ENCODE results near the gene AMMECR1L. TPM values are rescaled to one million over a fixed set of nuclear protein-coding genes. Genes with fewer than 3 reads are reported as not detected.

Gene AMMECR1L
- total and polyA plus RNA-seq, 2 of the 13 experiments (the other 11 are each of a cell fraction or from before 2014, with no cell fraction given), result 9.1 to 14.2 TPM

DNA sequence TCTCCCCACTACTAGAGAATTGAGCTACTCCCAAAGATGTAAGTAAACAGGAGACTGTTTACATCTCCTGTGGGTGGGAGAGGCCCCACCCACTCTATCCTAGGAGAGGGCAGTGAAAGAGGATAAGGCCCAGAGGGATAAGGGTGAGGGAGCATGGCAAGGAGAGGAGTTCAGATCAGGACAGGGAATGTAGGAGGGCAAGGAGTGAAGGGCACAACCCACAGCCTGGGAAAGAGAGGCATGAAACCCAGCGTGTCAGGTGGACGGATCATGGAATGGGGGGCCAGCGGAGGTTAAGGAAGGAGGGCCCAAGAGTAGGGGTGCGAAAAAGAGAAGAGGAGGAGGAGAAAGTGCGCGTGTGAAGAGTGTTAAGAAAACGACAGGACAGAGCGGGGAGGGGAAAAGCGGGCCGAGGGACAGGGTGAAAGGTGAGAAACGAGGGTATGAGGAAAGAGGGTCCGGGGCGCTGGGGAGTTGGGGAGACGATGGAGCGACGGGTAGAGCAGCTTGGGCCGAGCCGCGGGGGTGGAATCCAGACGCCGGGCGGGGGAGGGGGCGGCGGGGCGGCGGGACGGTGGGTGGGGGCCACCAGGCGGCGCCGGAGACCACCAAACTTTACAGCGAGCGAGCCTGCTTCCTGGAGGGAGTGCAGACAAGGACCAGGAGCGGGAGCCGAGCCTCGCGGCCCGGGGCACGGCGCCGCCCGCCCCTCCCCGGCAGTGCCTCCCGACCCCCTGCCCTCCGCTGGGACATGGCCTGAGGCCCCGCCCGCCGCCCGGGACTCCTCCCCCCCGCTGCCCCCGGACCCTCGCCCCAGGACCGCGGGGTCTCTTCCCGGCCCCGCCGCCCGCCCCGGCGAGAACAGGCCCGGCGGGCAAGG, 655 bp downstream of the AMMECR1L start (continued):
- TF ChIP-seq NONO (IDR thresholded peaks at IDR 0.05) (0 out of 2 replicates have a peak, but pooled peaks have one; percentile 5), NONO (CRISPR knock-in tag; conservative IDR thresholded peaks at IDR 0.05) (0 out of 2 replicates have a peak, but pooled peaks have one; percentile 31), KAT7 (CRISPR knock-in tag; IDR thresholded peaks at IDR 0.05; ENCODE audit: borderline replicate concordance) (peak; percentile 29; the same call in 1 of the 2 replicates), MYC (CRISPR knock-in tag; IDR thresholded peaks at IDR 0.05; ENCODE audit: borderline replicate concordance) (0 out of 2 replicates have a peak, but pooled peaks have one; percentile 12), SIN3A (IDR thresholded peaks at IDR 0.05; ENCODE audit: borderline replicate concordance, low read depth, low read length) (0 out of 2 replicates have a peak, but pooled peaks have one; percentile 51), FOXA3 (CRISPR knock-in tag; IDR thresholded peaks at IDR 0.05) (peak; percentile 68), RBFOX2 (IDR thresholded peaks at IDR 0.05; ENCODE audit: low read depth, low read length) (0 out of 2 replicates have a peak, but pooled peaks have one; percentile 39), KDM5A (IDR thresholded peaks at IDR 0.05; ENCODE audit: borderline replicate concordance, low read length) (0 out of 2 replicates have a peak, but pooled peaks have one; percentile 35), STAG1 (CRISPR knock-in tag; IDR thresholded peaks at IDR 0.05) (peak; percentile 41), ZC3H13 (CRISPR knock-in tag; IDR thresholded peaks at IDR 0.05) (0 out of 2 replicates have a peak, but pooled peaks have one; percentile 29), SP5 (CRISPR knock-in tag; IDR thresholded peaks at IDR 0.05; ENCODE audit: borderline replicate concordance, low read depth) (0 out of 2 replicates have a peak, but pooled peaks have one; percentile 39)
- TF ChIP-seq, protein P1, sequence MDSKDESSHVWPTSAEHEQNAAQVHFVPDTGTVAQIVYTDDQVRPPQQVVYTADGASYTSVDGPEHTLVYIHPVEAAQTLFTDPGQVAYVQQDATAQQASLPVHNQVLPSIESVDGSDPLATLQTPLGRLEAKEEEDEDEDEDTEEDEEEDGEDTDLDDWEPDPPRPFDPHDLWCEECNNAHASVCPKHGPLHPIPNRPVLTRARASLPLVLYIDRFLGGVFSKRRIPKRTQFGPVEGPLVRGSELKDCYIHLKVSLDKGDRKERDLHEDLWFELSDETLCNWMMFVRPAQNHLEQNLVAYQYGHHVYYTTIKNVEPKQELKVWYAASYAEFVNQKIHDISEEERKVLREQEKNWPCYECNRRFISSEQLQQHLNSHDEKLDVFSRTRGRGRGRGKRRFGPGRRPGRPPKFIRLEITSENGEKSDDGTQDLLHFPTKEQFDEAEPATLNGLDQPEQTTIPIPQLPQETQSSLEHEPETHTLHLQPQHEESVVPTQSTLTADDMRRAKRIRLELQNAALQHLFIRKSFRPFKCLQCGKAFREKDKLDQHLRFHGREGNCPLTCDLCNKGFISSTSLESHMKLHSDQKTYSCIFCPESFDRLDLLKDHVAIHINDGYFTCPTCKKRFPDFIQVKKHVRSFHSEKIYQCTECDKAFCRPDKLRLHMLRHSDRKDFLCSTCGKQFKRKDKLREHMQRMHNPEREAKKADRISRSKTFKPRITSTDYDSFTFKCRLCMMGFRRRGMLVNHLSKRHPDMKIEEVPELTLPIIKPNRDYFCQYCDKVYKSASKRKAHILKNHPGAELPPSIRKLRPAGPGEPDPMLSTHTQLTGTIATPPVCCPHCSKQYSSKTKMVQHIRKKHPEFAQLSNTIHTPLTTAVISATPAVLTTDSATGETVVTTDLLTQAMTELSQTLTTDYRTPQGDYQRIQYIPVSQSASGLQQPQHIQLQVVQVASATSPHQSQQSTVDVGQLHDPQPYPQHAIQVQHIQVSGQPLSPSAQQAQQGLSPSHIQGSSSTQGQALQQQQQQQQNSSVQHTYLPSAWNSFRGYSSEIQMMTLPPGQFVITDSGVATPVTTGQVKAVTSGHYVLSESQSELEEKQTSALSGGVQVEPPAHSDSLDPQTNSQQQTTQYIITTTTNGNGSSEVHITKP (CRISPR knock-in tag; IDR thresholded peaks at IDR 0.05; ENCODE audit: low read depth), result 0 out of 2 replicates have a peak, but pooled peaks have one; percentile 32
- TF ChIP-seq, protein P2, sequence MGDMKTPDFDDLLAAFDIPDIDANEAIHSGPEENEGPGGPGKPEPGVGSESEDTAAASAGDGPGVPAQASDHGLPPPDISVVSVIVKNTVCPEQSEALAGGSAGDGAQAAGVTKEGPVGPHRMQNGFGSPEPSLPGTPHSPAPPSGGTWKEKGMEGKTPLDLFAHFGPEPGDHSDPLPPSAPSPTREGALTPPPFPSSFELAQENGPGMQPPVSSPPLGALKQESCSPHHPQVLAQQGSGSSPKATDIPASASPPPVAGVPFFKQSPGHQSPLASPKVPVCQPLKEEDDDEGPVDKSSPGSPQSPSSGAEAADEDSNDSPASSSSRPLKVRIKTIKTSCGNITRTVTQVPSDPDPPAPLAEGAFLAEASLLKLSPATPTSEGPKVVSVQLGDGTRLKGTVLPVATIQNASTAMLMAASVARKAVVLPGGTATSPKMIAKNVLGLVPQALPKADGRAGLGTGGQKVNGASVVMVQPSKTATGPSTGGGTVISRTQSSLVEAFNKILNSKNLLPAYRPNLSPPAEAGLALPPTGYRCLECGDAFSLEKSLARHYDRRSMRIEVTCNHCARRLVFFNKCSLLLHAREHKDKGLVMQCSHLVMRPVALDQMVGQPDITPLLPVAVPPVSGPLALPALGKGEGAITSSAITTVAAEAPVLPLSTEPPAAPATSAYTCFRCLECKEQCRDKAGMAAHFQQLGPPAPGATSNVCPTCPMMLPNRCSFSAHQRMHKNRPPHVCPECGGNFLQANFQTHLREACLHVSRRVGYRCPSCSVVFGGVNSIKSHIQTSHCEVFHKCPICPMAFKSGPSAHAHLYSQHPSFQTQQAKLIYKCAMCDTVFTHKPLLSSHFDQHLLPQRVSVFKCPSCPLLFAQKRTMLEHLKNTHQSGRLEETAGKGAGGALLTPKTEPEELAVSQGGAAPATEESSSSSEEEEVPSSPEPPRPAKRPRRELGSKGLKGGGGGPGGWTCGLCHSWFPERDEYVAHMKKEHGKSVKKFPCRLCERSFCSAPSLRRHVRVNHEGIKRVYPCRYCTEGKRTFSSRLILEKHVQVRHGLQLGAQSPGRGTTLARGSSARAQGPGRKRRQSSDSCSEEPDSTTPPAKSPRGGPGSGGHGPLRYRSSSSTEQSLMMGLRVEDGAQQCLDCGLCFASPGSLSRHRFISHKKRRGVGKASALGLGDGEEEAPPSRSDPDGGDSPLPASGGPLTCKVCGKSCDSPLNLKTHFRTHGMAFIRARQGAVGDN (CRISPR knock-in tag; IDR thresholded peaks at IDR 0.05), result peak; percentile 32
- TF ChIP-seq, protein P3, sequence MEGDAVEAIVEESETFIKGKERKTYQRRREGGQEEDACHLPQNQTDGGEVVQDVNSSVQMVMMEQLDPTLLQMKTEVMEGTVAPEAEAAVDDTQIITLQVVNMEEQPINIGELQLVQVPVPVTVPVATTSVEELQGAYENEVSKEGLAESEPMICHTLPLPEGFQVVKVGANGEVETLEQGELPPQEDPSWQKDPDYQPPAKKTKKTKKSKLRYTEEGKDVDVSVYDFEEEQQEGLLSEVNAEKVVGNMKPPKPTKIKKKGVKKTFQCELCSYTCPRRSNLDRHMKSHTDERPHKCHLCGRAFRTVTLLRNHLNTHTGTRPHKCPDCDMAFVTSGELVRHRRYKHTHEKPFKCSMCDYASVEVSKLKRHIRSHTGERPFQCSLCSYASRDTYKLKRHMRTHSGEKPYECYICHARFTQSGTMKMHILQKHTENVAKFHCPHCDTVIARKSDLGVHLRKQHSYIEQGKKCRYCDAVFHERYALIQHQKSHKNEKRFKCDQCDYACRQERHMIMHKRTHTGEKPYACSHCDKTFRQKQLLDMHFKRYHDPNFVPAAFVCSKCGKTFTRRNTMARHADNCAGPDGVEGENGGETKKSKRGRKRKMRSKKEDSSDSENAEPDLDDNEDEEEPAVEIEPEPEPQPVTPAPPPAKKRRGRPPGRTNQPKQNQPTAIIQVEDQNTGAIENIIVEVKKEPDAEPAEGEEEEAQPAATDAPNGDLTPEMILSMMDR (CRISPR knock-in tag; IDR thresholded peaks at IDR 0.05), result 0 out of 2 replicates have a peak, but pooled peaks have one; percentile 14
- TF ChIP-seq, protein P4, sequence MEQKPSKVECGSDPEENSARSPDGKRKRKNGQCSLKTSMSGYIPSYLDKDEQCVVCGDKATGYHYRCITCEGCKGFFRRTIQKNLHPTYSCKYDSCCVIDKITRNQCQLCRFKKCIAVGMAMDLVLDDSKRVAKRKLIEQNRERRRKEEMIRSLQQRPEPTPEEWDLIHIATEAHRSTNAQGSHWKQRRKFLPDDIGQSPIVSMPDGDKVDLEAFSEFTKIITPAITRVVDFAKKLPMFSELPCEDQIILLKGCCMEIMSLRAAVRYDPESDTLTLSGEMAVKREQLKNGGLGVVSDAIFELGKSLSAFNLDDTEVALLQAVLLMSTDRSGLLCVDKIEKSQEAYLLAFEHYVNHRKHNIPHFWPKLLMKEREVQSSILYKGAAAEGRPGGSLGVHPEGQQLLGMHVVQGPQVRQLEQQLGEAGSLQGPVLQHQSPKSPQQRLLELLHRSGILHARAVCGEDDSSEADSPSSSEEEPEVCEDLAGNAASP (CRISPR knock-in tag; IDR thresholded peaks at IDR 0.05; ENCODE audit: borderline replicate concordance), result peak; percentile 62; the same call in 1 of the 2 replicates

Measured in HepG2 (cell line).